ENCODE measurements around the gene MYCBP.

The MYCBP gene

GRCh38 chr1:38896169-38896568, 23.0 kb upstream of the MYCBP start:
- Histone ChIP-seq H3K4me1 (ENCODE audit: control insufficient read depth, insufficient read depth, low read length) (0 out of 2 replicates have a peak, but pooled peaks cover 2% of the 10 kb centered on the region), H3K9me3 (ENCODE audit: control insufficient read depth, insufficient read depth, low read length) (no peaks in the 10 kb centered on the region), H3K27ac (ENCODE audit: low read depth, low read length) (no peak overlapping the region), H3K27me3 (ENCODE audit: control insufficient read depth, insufficient read depth, low read length) (no peaks in the 10 kb centered on the region), H3K4me3 (ENCODE audit: low read depth, low read length) (no peak overlapping the region), H3K36me3 (ENCODE audit: control insufficient read depth, insufficient read depth, low read length) (no peaks in the 10 kb centered on the region), H3K9ac (ENCODE audit: low read depth, low read length) (no peak overlapping the region)

GRCh38 chr1:38892976-38893375, 19.8 kb upstream of the MYCBP start:
- H3K4me3 ChIP-seq (ENCODE audit: low read depth, low read length) = no peak overlapping the region
- no peak overlapping the region for H3K9ac ChIP-seq (ENCODE audit: low read depth, low read length)
- no peaks in the 10 kb centered on the region for H3K27me3 ChIP-seq (ENCODE audit: control insufficient read depth, insufficient read depth, low read length)
- H3K9me3 ChIP-seq (ENCODE audit: control insufficient read depth, insufficient read depth, low read length) = no peaks in the 10 kb centered on the region
- H3K27ac ChIP-seq (ENCODE audit: low read depth, low read length) = no peak overlapping the region
- H3K36me3 ChIP-seq (ENCODE audit: control insufficient read depth, insufficient read depth, low read length) = no peaks in the 10 kb centered on the region
- 0 out of 2 replicates have a peak, but pooled peaks cover 2% of the 10 kb centered on the region for H3K4me1 ChIP-seq (ENCODE audit: control insufficient read depth, insufficient read depth, low read length)

- no peaks in the 10 kb centered on the region for H3K9me3 ChIP-seq (ENCODE audit: control insufficient read depth, insufficient read depth, low read length)
- H3K36me3 ChIP-seq (ENCODE audit: control insufficient read depth, insufficient read depth, low read length) = no peaks in the 10 kb centered on the region
- no peak overlapping the region for H3K4me3 ChIP-seq (ENCODE audit: low read depth, low read length)
- no peak overlapping the region for H3K27ac ChIP-seq (ENCODE audit: low read depth, low read length)
- peaks cover 4% of the 10 kb centered on the region for H3K4me1 ChIP-seq (ENCODE audit: control insufficient read depth, insufficient read depth, low read length)
- H3K27me3 ChIP-seq (ENCODE audit: control insufficient read depth, insufficient read depth, low read length) = no peaks in the 10 kb centered on the region
- H3K9ac ChIP-seq (ENCODE audit: low read depth, low read length) = no peak overlapping the region
These were observed 18.6 kb upstream of the MYCBP start for GRCh38 chr1:38891753-38892152.

- no peak overlapping the region for H3K9ac ChIP-seq (ENCODE audit: low read depth, low read length)
- no peak overlapping the region for H3K27ac ChIP-seq (ENCODE audit: low read depth, low read length)
- no peaks in the 10 kb centered on the region for H3K27me3 ChIP-seq (ENCODE audit: control insufficient read depth, insufficient read depth, low read length)
- no peaks in the 10 kb centered on the region for H3K36me3 ChIP-seq (ENCODE audit: control insufficient read depth, insufficient read depth, low read length)
- H3K4me3 ChIP-seq (ENCODE audit: low read depth, low read length) = no peak overlapping the region
- peaks cover 10% of the 10 kb centered on the region for H3K4me1 ChIP-seq (ENCODE audit: control insufficient read depth, insufficient read depth, low read length)
- no peaks in the 10 kb centered on the region for H3K9me3 ChIP-seq (ENCODE audit: control insufficient read depth, insufficient read depth, low read length)
These were observed 16.4 kb upstream of the MYCBP start for GRCh38 chr1:38889589-38889988.

GRCh38 chr1:38888423-38889333, 15.5 kb upstream of the MYCBP start:
- Histone ChIP-seq H3K36me3 (ENCODE audit: control insufficient read depth, insufficient read depth, low read length) (no peaks in the 10 kb centered on the region), H3K9me3 (ENCODE audit: control insufficient read depth, insufficient read depth, low read length) (no peaks in the 10 kb centered on the region), H3K27ac (ENCODE audit: low read depth, low read length) (no peak overlapping the region), H3K4me1 (ENCODE audit: control insufficient read depth, insufficient read depth, low read length) (peaks cover 10% of the 10 kb centered on the region), H3K4me3 (ENCODE audit: low read depth, low read length) (no peak overlapping the region), H3K27me3 (ENCODE audit: control insufficient read depth, insufficient read depth, low read length) (no peaks in the 10 kb centered on the region), H3K9ac (ENCODE audit: low read depth, low read length) (no peak overlapping the region)

- Histone ChIP-seq H3K36me3 (ENCODE audit: control insufficient read depth, insufficient read depth, low read length) (no peaks in the 10 kb centered on the region), H3K27ac (ENCODE audit: low read depth, low read length) (no peak overlapping the region), H3K9me3 (ENCODE audit: control insufficient read depth, insufficient read depth, low read length) (no peaks in the 10 kb centered on the region), H3K9ac (ENCODE audit: low read depth, low read length) (no peak overlapping the region), H3K4me3 (ENCODE audit: low read depth, low read length) (no peak overlapping the region), H3K27me3 (ENCODE audit: control insufficient read depth, insufficient read depth, low read length) (no peaks in the 10 kb centered on the region), H3K4me1 (ENCODE audit: control insufficient read depth, insufficient read depth, low read length) (peaks cover 8% of the 10 kb centered on the region)
These were observed 11.9 kb upstream of the MYCBP start for GRCh38 chr1:38885092-38885491.

- H3K9me3 ChIP-seq (ENCODE audit: control insufficient read depth, insufficient read depth, low read length) = no peaks in the 10 kb centered on the region
- H3K27me3 ChIP-seq (ENCODE audit: control insufficient read depth, insufficient read depth, low read length) = no peaks in the 10 kb centered on the region
- H3K9ac ChIP-seq (ENCODE audit: low read depth, low read length) = no peak within 1 kb of the TSS
- peaks cover 3% of the 10 kb centered on the region for H3K4me1 ChIP-seq (ENCODE audit: control insufficient read depth, insufficient read depth, low read length)
- no peaks in the 10 kb centered on the region for H3K36me3 ChIP-seq (ENCODE audit: control insufficient read depth, insufficient read depth, low read length)
- no peak within 1 kb of the TSS for H3K4me3 ChIP-seq (ENCODE audit: low read depth, low read length)
- H3K27ac ChIP-seq (ENCODE audit: low read depth, low read length) = no peak within 1 kb of the TSS
These were observed 8.3 kb upstream of the MYCBP start, which contains the start of gene GJA9 for GRCh38 chr1:38881487-38881886. Gene GJA9 (minus strand): TSS chr1:38881587. CDS start chr1:38876098, 5,489 bp downstream.

- no peaks in the 10 kb centered on the region for H3K9me3 ChIP-seq (ENCODE audit: control insufficient read depth, insufficient read depth, low read length)
- no peaks in the 10 kb centered on the region for H3K27me3 ChIP-seq (ENCODE audit: control insufficient read depth, insufficient read depth, low read length)
- H3K36me3 ChIP-seq (ENCODE audit: control insufficient read depth, insufficient read depth, low read length) = no peaks in the 10 kb centered on the region
- peaks cover 12% of the 10 kb centered on the region for H3K4me1 ChIP-seq (ENCODE audit: control insufficient read depth, insufficient read depth, low read length)
- H3K27ac ChIP-seq (ENCODE audit: low read depth, low read length) = no peak overlapping the region
- H3K4me3 ChIP-seq (ENCODE audit: low read depth, low read length) = no peak overlapping the region
- H3K9ac ChIP-seq (ENCODE audit: low read depth, low read length) = no peak overlapping the region
These were observed 2.7 kb upstream of the MYCBP start for GRCh38 chr1:38875811-38876210.

- H3K9ac ChIP-seq (ENCODE audit: low read depth, low read length) = no peak overlapping the region; the same call in 1 of the 2 replicates
- no peaks in the 10 kb centered on the region for H3K9me3 ChIP-seq (ENCODE audit: control insufficient read depth, insufficient read depth, low read length)
- peaks cover 12% of the 10 kb centered on the region for H3K4me1 ChIP-seq (ENCODE audit: control insufficient read depth, insufficient read depth, low read length)
- H3K27ac ChIP-seq (ENCODE audit: low read depth, low read length) = no peak overlapping the region
- peak overlapping the region; percentile 92 for H3K4me3 ChIP-seq (ENCODE audit: low read depth, low read length)
- no peaks in the 10 kb centered on the region for H3K27me3 ChIP-seq (ENCODE audit: control insufficient read depth, insufficient read depth, low read length)
- peaks cover 4% of the 10 kb centered on the region; the same call in 1 of the 2 replicates for H3K36me3 ChIP-seq (ENCODE audit: control insufficient read depth, insufficient read depth, low read length)
These were observed 634 bp downstream of the MYCBP start for GRCh38 chr1:38872401-38873026.

- H3K36me3 ChIP-seq (ENCODE audit: control insufficient read depth, insufficient read depth, low read length) = peaks cover 7% of the 10 kb centered on the region
- no peak overlapping the region for H3K4me3 ChIP-seq (ENCODE audit: low read depth, low read length)
- no peaks in the 10 kb centered on the region for H3K9me3 ChIP-seq (ENCODE audit: control insufficient read depth, insufficient read depth, low read length)
- H3K27ac ChIP-seq (ENCODE audit: low read depth, low read length) = no peak overlapping the region
- H3K4me1 ChIP-seq (ENCODE audit: control insufficient read depth, insufficient read depth, low read length) = peaks cover 12% of the 10 kb centered on the region
- H3K27me3 ChIP-seq (ENCODE audit: control insufficient read depth, insufficient read depth, low read length) = no peaks in the 10 kb centered on the region
- no peak overlapping the region for H3K9ac ChIP-seq (ENCODE audit: low read depth, low read length)
These were observed 2.2 kb downstream of the MYCBP start for GRCh38 chr1:38870996-38871395.

GRCh38 chr1:38867208-38867607, 5.9 kb downstream of the MYCBP start:
- Histone ChIP-seq H3K9me3 (ENCODE audit: control insufficient read depth, insufficient read depth, low read length) (no peaks in the 10 kb centered on the region), H3K36me3 (ENCODE audit: control insufficient read depth, insufficient read depth, low read length) (peaks cover 40% of the 10 kb centered on the region), H3K4me3 (ENCODE audit: low read depth, low read length) (no peak overlapping the region), H3K27me3 (ENCODE audit: control insufficient read depth, insufficient read depth, low read length) (no peaks in the 10 kb centered on the region), H3K4me1 (ENCODE audit: control insufficient read depth, insufficient read depth, low read length) (peaks cover 2% of the 10 kb centered on the region), H3K27ac (ENCODE audit: low read depth, low read length) (no peak overlapping the region), H3K9ac (ENCODE audit: low read depth, low read length) (no peak overlapping the region)

All from HUES48 (cell line).